Measurements from ENCODE around the gene EMP1.

DNA sequence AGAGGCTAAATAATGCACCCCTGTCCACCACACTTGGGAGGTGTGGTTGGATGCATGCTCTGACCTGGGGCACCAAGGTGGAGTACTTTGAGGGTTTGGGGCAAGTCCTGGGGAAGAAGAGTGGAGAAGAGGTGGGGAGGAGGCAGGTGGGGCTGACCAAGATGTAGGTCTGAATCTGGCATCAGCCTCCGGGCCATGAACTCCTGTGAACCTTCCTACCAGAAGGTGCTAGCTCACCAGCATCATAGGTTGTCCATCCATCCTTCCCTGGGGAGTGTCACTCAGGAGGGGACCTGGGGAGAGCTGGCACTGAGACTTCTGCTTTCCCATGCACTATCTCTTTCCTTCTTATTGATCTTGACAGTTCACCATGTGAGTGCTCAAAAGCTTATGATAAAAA is 13.6 kb upstream of the EMP1 start:
- TF ChIP-seq, protein P1, sequence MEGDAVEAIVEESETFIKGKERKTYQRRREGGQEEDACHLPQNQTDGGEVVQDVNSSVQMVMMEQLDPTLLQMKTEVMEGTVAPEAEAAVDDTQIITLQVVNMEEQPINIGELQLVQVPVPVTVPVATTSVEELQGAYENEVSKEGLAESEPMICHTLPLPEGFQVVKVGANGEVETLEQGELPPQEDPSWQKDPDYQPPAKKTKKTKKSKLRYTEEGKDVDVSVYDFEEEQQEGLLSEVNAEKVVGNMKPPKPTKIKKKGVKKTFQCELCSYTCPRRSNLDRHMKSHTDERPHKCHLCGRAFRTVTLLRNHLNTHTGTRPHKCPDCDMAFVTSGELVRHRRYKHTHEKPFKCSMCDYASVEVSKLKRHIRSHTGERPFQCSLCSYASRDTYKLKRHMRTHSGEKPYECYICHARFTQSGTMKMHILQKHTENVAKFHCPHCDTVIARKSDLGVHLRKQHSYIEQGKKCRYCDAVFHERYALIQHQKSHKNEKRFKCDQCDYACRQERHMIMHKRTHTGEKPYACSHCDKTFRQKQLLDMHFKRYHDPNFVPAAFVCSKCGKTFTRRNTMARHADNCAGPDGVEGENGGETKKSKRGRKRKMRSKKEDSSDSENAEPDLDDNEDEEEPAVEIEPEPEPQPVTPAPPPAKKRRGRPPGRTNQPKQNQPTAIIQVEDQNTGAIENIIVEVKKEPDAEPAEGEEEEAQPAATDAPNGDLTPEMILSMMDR (IDR thresholded peaks at IDR 0.05), result no peak
- TF ChIP-seq POLR2A (IDR thresholded peaks at IDR 0.05), result no peak
